Body of pancreas (tissue), 4 donors: Measurements from ENCODE around the gene CTTNBP2.

Source experiments
- CTCF ChIP-seq, 7 experiments: fragments of 450-650 bp in 4 of 7; fragments of 200-600 bp in 3 of 7; sonication (generic) in 3 of 7; IDR thresholded peaks; one replicate each; pipeline ENCODE4 v1.5.1; 2016 to 2019; ENCODE audit warnings: antibody characterized with exemption in 7 of 7
- POLR2A ChIP-seq, 3 donors: fragments of 450-650 bp; IDR thresholded peaks; one replicate each; pipeline ENCODE4 v1.6.1; 2016; ENCODE audit warnings: antibody characterized with exemption in 3 of 3, mild to moderate bottlenecking in 2 of 3

- TF ChIP-seq CTCF (IDR thresholded peaks at IDR 0.05) (no peak), POLR2A (IDR thresholded peaks at IDR 0.05) (no peak)
These were observed 98.3 kb downstream of the CTTNBP2 start for GRCh38 chr7:117774943-117775342.
